Glomerular visceral epithelial cell (primary cell): ENCODE results near the gene FBLN2.
"Not testable (repeated sequence)": the region's sequence is repeated elsewhere in the genome, so short reads cannot be mapped to it uniquely, and the experiment has no call there.

Source experiments
- DNase-seq: peaks from one replicate; pipeline ENCODE4 v3.0.0-alpha.2; 2016; ENCODE audit errors: extremely low spot score

Gene FBLN2

DNA sequence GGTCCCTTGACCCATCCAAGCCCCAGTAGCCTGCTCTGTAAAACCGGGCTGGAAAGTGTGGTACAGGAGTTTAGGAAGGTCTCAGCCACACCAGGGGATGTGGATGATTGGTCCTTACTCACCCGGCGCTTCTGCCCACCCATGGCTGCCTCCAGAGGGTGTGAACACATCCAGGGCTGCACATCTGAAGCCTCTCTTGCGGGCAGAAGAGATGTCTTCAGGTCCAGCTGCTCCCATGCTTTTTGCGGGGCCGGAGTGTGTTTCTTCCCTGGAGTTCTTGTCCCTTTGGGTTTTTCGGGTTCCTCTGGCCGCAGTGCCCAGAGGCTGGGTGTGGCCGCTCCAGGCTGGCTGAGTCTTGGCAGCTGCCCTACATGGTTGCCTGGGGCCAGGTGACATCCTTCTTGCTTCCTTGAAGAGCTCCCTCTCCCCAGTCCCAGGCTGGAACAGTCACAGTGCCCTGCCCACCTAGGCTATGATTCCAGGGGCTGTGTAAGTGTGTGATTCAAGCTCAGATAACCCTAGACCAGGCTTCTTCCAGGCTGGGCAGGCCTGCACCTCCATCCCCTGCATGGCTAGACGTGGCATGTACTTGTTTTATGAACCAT is 34.9 kb upstream of the FBLN2 start:
- no peak for DNase-seq

DNA sequence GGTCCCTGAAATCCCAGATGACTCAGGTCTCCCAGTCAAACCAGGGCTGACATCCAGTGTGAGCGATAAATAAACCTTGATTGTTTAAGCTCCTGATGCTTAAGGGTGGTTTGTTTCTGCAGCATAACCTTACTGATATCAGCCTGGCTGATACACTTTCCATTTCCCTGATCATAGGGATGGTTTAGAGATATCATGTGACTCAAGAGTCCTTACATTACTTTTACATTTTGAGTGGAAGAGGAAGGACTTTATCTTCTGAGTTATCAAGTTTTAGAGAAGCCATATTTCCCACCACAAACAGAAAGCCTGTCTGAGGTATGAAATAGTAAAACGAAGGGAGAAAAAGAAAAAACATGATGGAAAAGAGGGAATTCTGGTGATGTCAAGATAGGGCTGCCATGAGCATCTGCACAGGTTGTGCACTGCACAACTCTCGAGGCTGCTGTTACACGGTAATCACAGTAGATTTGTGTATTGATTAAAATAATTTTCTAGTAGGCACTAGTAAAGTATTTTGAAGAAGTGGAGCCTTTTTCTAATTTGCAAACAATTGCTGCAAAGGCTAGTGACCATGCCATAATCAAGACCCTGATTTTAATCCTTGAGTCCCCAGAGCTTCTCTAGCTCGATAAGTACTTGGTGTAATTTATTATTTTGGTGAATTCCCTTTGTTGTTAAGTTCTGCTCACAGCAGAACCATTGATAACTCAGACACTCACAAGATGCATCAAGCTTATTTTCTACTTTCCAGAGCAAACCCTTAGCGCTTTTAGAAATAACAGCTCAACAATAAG is 34.1 kb upstream of the FBLN2 start:
- no peak for DNase-seq

DNA sequence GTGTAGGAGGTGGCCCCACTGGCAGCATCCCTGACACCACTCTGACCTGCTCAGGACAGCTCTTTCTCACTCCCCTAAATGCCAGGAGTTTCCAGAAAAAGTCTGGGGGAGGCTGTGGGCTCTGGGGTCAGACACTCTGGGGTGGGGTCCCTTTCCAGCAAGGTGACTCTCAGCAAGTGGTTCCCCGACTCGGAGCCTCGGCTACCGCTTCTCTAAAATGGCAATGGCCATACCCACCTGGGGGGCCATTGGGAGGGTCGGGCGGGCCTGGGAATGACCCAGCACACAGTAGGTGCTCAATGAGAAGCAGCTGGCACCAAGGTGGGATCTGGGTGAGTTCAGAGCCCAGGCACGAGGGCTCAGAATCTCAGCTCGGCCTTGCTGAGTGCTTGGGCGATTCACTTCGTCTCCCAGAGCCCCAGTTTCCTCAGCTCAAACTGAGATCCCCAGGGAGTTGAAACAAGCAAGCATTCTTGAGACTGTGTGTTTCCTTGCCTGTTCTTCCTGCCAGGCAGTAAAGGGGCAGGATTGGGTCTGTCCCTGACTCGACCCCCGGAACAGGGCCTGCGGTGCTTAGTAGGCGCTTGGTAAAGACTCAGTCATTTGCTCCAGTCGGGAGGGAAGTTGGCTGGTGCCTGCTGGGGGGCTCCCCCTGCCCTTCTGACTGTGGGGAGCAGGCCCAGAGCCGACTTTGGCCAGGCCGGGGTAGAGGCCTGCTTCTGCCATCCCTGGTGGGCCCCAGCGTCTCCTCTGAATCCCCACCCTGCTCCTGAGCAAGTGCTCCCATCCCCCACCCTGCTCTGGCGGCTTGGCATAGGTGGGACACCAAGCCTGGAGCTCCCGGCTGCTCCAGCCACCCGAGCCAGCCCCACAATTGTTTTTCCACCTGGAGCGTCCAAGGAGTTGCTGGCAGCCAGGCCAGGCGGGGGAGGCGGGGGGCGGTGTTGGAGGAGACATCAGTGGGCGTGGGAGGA is 32.9 kb upstream of the FBLN2 start:
- DNase-seq = no peak

DNA sequence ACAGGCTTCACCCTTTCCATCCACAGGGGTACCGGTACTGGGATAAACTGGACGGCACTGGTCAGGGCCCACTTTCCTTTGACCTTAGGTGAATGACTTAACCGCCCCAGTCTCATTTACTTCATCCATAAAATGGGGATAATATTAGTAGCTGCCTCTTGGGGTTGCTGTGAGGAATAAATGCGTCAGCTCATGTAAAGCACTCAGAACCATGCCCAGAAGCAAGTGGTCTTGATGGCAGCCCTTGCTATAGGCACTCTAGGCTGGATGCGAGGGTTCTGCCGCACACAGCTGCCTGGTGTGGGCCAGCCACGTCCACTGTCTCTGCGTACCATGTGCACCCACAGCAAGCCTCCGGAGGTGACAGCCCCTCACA is 32.2 kb upstream of the FBLN2 start:
- DNase-seq = no peak

DNA sequence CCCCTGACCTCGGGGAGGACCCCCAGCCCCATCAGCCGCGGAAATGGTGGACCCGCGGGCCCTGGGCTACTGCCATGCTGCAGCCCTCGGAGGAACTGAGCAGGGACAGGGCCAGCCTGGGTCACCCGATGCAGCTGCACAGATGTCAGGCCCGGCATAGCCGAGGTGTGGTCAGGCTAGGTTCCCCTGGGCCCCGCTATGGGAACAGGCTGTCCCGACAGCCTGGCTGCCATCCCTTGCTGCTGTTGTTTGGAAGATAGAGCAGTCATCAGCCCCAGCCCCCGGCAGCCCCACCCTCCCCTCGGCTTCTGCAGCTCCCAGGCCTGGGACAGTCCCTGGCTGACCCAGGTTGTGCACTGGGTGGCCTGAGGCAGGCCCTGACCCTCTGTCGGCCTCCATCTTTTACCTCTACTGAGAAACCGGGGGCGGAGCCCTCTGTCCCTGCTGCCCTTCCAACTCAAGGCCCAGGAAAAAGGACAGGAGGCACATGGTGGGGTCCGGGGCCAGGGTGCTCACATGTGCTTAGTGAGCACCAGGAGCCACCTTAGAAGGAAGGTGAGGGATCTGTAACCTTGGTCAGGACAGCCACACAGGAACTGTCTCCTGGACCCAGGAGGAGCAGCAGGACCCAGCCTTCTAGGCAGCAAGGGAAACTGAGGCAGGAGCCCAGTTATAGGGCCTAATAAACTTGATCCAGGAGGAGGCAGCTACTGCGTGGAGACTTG is 31.5 kb upstream of the FBLN2 start:
- no peak for DNase-seq

DNA sequence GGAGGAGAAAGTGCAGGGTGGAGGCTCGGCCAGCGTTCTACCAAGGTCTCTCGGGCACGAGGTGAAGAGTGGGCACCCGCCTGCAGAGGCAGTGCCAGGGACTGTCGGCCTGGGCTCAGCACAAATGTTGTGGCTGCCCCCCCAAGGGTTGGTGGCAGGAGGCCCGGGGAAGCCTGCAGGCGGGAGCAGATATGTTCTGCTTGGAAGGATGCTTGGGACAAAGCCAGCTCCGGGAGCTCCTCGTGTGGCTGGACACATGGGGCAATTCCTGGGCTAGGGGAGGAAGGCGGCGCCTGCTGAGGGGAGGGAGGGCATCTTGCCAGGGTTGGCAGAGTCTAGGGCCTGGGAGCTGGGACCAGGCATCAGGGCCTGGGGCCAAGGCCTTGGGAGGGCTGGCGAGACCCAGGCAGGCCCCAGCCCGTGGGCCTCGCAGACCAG is 30.4 kb upstream of the FBLN2 start:
- peak; percentile 37 for DNase-seq

DNA sequence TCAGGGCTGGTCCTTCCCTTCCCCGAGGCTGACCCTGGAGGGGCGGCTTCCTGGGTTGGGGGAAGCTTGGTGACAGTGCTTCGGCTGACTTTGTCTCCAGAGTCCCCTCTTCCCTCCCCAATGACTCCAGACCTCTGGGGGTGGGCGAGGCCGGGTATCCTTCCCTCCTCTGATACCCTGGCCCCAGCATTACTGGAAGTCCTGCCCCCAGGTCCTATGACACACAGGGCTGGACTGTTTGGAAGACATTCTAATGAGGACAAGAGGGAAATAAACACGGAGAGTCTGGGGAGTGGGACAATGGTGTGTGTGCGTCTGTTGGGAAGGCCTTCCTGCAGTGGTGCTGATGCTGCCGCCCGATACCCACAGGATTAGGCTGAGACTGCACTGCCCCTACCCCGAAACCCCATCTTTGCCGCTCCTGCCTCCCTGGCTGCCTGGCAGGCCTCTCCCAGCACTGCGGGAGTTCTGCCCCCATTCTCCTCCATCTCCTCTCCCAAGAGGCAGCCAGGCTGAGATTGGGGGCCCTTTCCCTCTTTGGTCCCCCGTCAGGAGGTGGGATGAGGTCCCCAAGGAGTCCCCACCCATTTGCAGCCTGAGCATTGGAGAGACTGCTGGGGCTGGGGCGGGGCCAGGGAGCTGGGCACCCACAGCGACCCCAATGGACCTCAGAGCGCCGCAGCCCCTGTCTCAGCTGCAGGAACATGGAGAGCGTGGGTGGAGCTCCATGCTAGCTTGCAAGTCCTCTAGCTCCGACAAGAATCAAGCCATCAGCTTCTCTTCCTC is 29.7 kb upstream of the FBLN2 start:
- DNase-seq = no peak

DNA sequence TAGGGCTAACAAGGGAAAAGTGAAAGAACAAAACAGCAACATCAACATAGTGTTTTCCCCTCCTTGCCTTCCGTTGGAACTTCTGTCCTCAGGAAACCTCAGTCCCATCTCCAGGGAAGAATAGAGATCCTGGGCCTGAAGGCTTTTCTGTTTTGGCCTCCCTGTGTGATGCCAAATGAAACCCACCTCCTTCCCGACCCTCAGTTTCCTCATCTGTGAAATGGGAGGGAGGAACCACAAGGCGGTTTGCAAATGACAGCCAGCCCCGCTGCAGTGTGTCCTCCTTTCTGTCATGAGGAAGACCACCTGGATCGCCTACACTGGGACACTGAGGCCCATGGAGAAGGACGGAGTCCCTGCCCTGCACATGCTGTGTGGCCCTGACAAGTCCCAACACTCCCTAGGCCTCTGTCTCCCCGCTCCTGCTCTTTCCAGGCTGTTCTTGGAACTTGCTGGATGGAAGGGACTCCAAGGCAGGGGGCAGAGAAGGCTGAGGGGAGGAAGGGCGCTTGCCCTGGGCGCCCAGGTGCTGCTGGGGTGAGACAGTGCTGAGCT is 28.5 kb upstream of the FBLN2 start:
- DNase-seq = no peak

DNA sequence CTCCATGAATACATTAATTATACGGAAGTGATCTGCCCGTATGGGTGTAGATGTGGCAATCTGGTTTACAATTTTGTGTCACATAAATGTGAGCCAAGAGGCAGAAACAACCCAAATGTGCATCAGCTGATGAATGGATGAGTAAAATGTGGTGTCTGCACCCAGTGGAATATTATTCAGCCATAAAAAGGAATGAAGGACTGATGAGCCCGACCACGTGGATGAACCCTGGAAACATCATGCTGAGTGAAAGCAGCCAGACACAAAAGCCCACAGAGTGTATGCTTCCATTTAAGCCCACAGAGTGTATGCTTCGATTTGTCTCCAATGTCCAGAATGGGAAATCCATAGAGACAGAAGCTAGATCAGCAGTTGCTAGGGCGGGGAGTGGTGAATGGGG is 27.6 kb upstream of the FBLN2 start:
- no peak for DNase-seq

DNA sequence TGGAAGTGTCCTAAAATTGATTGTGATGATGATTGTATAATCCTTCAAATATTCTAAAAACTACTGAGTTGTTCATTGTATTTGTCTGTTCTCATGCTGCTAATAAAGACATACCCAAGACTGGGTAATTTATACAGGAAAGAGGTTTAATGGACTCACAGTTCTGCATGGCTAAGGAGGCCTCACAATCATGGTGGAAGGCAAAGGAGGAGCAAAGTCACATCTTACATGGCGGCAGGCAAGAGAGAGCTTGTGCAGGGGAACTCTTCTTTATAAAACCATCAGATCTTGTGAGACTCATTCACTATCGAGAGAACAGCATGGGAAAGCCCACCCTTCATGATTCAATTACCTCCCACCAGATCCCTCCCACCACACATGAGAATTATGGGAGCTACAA is 27.2 kb upstream of the FBLN2 start:
- not testable (repeated sequence) for DNase-seq

DNA sequence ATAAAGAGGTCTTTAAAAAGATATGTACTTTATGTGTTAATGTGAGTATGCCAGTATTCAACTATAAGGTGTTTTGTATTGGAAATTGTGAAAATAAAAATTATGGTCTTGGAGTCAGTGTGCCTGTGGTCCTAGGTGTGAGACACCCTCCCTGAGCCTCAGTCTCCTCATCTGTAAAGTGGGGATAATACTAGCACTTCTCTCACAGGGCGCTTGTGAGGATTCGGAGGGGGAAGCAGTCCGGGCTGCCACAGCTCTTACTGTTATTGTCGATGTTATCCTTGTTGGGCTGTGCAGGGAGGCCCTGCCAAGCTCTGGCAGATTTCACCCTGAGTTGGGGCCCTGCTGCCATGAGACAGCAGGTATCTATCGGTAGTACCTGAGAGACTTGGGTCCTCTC is 26.7 kb upstream of the FBLN2 start:
- no peak for DNase-seq

DNA sequence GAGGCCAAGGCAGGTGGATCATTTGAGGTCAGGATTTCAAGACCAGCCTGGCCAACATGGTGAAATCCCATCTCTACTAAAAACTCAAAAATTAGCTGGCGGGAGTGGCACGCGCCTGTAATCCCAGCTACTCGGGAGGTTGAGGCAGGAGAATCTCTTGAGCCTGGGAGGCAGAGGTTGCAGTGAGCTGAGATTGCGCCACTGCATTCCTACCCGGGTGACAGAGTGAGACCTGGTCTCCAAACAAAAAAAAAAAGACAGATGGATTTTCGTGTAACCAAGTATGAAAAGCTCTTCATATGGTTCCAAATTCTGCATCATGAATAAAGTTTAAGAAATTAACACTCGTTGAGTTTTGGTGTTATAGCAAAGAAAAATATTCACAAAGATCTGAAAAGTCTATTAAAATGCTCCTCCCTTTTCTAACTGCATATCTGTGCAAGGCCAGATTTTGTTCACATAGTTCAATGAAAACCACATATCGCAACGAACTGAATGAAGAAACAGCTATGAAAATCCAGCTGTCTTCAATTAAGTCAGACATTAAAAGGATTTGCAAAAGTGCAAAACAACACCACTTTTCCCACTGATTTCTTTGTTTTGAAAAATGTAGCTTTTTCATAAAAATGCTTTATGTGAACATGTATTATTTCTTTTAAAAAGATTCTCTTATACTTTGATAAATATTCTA is 23.8 kb upstream of the FBLN2 start:
- no peak for DNase-seq

DNA sequence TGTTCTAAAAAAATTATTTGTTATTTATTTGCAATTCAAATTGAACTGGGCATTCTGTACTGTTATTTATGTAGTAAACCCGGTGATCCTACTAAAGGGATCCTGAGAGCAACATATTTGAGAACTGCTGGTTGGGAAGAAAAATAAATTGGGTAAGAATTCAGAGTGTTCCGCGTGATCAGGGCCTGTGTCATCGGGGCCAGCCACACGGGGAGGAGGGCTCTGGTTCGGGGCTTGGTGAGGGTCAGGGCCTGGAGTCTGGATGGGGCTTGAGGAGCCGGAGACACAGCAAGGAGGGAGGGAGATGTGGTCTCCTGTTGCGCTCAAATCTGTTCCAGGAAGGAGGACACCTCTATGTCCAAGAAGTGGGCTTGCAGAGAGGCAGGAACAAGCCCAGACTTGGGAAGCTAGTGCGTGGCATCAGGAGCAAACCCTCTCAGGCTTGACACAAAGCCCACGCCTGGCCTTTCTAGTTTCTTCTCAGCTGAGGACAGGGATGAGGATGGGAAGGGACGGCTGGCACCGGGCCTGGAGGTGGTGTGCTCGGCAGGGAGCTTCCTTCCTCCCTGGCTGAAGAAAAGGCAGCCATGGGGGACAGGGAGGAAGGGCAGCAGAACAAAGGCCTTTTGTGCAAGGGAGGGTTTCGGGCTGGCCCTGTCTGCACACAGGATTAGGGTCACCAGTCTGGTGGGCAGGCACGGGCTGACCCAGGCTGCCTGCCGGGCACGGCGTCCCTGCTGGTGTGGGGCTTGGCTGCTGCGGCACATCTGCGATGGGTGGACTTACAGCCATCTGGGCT is 22.9 kb upstream of the FBLN2 start:
- no peak for DNase-seq

DNA sequence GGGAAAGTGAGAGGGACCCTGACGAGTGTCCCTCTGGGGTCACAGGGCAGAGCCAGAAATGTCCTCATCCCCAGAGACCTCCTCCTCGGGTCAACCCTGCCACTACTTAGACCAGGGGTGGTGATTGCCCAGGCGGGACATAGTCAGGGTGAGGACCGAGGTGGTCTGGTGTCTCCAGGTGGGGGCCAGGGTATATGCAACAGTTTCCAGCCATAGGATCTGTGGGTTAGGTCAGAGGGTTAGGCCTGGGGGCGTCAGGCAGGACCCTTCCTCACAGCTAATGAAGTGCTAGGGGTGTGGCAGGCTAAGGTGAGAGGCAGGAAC is 22.3 kb upstream of the FBLN2 start:
- DNase-seq = no peak

DNA sequence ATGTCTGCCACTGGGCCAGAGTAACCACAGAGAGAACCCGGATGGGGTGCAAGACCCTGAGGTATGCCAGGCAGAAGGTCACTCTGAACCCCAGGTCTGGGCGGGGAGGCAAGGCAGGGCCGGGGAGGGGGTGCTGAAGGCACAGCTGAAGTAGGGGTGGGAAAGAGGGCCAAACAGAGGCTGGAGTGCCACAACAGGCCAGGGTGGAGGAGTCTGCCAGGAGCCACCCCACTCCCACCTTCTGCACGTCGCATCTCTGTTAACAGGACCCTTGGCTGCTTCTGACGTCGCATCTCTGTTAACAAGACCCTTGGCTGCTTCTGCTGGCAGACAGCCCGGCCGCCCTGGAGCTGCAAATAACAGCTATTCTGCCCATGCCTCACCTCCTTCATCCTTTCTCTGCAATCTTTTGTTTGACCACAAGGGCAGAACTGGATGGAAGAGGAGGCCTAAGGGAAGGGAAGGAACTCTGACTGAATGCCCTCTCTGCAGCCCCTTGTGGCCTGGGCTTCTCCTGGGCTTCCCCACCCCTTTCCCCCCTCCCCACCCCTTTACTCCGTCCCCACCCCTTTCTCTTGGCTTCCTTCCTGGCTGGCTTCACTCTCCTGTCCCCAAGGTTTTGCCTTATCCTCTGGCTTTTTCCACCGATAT is 20.6 kb upstream of the FBLN2 start:
- no peak for DNase-seq

DNA sequence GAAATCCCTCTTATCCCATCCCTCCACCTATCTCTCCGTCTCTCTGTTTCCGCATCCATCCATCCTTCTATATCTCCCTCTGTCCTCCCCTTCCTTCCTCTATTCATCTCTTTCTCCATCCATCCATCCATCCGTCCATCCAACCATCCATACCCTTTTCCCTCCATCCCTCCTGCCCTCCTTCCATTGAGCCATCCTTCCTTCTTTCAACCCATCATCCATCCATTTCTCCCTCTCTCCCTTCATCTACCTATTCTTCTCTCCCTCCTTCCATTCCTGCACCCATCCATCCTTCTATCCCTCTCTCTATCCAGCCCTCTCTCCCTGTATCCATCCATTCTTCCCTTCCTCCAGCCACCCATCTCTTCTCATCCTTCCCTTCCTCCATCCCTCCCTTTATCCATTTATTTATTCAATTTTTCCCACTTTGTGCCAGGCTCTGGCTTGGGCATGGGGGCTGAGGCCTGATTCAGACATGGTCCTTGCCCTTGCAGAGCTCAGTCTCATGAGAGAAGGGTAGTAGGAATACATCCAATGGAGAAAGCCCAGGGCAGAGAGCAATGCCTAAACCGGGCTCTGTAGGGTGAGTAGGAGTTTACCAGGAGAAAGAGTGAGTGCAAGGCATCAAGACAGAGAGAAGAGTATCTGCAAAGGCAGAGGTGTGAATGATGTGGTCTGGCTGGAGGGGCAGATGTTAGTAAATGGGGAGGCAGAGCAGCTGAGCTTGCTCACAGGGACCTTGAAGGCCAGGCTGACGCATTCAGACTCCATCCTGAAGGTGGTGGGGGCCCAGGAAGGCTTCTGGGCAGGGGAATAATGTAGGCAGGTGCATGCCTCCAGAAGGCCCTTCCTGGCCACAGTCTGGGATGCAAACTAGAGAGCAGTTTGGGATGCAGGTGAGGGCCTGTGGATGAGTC is 19.5 kb upstream of the FBLN2 start:
- DNase-seq = no peak

DNA sequence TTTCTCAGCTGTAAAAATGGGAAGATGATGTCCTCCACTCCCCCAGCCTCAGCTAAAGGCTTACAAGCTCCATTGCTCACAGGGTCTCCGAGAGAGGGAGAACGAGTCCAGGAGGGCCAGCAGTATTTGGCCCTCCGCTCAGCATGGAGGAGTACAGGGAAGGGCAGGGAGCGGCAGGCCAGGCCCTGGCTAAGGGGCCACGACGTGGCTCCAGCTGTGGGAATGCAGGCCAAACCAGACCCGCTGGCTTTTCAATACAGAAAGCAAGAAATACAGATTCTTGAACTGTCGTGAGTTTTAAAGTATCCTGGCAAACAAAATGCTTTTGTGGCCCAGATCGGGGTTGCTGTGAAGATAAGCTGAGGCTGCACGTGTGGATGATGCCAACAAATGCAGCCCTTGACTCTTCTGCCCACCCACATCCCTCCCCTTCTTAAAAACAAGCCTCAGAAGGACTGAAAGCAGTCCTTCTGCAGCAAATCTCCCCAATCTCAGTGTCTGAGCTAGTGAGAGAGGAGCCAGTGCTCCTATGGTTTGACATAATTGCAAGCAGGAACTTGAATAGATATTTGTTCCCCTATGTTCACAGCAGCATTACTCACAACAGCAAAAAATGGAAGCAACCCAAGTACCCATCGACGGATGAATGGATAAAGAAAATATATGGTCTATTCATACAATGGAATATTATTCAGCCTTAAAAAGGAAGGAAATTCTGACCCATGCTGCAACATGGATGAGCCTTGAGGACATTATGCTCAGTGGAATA is 18.5 kb upstream of the FBLN2 start:
- no peak for DNase-seq
